GM19468 (cell line): ENCODE measurements around the gene CDC42EP2.

Experiments
- ATAC-seq: cut with Tn5 transposase; IDR thresholded peaks from one replicate; pipeline ENCODE4 v1.9.1; 2021; ENCODE audit warnings: mild to moderate bottlenecking, moderate library complexity, moderate number of reproducible peaks; ENCODE audit not compliant: unreplicated experiment; ENCODE audit errors: extremely low read depth

CDC42EP2 gene

DNA sequence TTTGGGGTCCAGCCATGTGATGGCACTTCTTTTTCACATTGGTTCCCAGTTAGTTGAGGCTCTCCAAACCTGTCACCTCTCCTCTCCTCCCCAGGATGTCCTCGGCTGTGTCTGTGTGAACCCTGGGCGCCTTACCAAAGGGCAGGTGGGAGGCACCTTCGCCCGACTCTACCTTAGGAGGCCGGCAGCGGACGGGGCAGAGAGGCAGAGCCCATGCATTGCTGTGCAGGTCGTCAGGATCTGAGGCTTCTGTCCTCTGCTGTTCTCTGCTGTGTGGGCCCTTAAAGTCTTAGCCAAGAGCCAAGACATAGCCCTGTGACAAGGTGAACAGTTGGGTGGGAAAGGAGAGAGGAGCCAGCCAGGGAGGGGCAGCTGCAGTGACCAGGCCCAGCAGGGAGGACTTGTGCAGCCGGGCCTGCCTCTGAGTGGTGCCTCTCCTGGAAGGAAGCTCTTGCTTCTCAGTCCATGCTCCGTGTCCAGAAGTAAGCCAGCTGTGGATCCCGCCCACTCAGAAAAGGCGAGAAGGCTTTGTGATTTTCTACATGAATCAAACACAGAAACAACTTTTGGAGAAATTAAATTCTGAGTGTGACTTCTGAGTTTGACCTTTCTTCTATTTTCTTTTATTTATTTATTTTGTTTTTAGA, 17.5 kb upstream of the CDC42EP2 start:
- ATAC-seq: no peak

DNA sequence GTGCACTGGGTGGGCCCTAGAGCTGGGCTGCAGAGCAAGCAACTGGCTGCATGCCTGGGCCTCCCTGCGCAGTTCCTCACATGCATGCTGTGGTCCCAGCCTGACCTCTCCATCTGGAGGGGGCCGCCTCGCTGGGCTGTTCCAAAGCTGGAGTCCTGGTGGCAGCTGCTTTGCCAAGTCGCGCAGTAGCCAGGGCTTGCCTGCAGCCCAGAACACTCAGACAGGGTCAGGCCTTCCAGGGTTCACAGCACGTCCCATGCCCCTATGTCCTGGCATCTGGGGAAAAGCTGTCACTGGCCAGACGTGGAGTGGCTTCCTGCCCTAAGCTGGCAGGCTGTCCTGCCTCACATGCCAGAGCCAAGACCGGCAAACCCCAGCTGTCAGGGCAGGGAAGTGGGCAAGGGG, 16.5 kb upstream of the CDC42EP2 start:
- ATAC-seq: no peak

DNA sequence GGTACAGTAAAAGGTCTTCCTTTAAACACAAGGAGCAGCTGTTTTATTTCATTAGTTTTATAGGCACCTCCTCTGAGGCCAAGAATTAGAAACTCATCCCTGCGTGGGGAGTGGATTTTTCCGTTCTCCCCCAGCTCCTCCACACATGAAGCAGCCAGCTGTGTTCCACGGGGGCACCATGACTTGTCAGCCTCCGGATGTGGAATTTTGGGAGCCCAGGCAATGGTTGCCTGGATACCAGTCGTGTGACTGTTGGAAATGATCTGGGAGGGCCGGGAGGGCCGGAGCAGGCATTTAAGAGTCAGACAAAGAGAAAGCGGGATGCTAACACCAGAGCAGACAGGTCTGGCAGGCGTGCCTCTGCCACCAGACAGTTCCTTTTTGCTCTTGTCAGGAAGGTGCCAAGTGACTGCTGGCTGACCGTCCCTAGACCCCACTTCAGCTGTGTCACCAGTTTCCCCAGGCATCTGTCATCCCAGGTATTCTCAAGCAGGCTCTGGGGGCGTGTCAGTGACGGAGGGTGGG, 15.9 kb upstream of the CDC42EP2 start:
- no peak for ATAC-seq

DNA sequence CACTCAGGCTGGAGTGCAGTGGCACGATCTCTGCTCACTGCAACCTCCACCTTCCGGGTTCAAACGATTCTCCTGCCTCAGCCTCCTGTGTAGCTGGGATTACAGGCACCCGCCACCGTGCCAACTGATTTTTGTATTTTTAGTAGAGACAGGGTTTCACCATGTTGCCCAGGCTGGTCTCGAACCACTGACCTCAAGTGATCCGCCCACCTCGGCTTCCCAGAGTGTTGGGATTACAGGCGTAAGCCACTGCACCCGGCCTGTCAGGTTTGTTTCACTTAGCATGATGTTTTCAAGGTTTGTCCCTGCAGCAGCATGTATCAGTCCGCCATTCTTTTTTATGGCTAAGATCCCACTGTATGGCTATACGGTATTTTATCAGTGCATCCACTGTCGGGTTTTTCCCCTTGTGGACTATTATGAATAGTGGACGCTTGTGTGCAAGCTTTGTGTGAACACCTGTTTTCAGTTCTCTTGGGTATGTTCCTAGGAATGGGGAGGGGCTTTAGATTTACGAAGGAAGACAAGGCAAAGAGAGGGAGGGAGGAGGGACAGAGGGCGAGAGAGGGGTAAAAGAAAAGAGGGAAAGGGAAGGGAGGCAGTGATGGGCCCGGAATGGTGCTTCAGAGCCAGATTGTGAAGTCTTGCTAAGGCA, 13.9 kb upstream of the CDC42EP2 start:
- ATAC-seq: no peak

DNA sequence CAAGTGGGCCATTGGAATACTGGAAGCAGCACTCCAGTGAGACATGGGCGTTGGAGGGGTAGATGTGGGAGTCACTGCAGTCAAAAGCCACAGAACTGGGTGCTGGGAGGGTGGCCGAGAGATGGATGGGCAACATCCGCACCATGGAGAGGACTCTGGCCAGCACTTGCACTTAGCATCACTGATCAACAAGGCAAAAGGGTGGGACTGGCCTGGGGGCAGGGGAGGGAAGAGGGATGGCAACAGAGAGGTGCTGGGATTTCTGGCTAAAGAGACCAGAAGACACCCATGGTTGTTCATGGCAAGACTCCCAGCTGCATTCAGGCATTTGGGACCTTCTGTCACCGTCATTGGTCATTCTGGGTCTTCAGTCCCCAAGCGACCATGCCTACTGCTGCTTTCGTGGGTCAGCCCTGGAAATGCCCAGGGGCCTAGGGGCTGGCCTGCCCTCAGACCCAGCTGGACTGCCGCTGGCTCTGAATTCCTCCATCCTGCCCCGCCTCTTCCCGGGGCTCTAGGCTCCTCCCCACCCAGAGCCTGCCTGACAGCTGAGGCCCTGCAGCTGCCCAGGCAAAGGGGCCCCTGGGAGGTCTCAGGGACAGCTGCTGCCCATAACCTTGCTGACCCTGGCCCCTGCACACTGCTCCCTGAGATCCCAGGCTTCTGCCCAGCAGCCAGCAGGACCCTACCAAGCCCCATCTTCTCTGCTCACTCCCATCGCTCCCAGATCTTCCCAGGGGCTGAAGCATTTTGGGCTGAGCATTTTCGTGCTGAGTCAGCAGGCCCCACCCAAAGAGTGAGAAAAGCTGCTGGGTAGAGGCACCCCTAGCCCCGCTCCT, 13.0 kb upstream of the CDC42EP2 start:
- ATAC-seq: no peak

DNA sequence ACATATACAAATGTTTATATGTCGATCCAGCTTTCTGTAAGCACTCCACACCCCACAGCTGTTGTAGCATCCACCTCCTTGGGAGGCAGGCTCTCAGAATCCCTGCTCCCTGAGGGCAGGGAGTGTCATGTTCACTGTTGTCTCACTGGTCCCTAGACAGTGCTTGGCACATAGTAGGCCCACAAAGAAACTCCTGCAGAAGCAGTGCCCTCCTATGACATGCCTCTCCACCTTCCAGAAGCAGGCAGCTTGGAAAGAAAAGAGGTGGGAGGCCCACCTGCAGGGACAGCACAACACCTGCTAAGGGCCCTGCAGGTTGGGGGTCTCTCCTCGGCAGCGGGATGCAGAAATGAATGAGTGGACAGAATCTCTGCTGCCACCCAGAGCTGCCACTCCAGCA, 11.1 kb upstream of the CDC42EP2 start:
- no peak for ATAC-seq

DNA sequence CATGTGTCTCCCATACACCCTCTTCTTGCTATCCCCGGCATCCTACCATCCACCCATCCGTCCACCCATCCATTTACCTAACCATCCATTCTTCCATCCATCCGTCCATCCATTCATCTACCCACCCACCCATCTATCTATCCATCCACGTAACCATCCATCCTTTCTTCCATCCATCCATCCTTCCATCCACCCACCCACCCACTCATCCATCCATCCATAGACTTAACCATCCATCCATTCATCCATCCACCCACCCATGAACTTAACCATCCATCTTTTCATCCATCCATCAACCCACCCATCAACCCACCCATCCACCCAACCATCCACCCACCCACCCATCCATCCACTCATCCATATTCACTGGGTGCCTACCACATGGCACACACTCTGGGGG, 10.6 kb upstream of the CDC42EP2 start:
- no peak for ATAC-seq

DNA sequence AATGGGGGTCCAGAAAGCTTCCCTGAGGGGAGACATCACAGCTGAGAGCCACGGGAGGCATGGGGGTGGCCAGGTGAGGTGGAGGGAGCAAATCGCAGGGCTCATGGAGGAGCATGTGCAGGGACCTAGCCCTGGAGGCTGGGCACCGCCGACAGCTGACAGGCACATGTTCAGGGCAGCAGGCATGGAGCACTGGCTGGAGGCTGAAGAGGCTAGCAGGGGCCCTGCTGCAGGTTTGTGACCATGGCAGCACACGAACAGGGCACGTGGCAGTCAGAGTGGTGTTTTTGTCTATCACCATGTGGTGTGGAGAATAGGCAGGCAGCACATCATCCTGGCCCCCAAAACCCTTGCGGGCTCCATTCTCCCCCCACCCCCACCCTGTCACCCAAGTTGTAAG, 10.1 kb upstream of the CDC42EP2 start:
- no peak for ATAC-seq

DNA sequence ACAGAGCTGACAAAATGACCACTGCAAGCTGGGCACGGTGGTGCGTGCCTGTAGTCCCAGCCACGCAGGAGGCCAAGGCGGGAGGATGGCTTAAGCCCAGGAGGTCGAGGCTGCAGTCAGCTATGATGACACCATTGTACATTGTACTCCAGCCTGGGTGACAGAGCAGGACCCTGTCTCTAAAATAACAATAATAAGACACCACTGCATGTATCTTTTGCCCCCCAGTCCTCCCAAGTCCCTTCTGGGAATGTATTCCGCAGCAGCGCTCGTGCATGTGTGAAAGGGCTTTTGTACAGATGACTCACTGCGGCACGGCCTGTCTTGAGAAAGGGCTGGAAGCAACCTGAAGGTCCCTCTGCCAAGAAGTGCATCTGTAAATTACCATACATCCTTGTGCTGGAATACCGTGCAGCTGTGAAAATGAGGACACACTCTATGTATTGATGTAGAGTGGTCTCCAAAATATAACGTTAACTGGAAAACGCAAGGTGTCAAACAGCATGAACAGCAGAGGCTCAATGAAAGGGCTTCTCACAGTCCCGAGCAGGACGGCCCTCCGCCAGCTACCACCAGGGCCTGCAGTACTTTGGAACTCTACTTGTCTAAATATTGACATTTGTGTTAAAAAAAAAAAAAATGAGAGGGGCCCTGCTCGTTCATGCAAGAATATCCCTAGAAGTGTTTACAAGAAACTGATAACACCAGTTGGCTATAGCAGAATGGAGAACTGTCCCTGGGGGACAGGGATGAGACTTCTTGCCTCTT, 9.0 kb upstream of the CDC42EP2 start:
- no peak for ATAC-seq

DNA sequence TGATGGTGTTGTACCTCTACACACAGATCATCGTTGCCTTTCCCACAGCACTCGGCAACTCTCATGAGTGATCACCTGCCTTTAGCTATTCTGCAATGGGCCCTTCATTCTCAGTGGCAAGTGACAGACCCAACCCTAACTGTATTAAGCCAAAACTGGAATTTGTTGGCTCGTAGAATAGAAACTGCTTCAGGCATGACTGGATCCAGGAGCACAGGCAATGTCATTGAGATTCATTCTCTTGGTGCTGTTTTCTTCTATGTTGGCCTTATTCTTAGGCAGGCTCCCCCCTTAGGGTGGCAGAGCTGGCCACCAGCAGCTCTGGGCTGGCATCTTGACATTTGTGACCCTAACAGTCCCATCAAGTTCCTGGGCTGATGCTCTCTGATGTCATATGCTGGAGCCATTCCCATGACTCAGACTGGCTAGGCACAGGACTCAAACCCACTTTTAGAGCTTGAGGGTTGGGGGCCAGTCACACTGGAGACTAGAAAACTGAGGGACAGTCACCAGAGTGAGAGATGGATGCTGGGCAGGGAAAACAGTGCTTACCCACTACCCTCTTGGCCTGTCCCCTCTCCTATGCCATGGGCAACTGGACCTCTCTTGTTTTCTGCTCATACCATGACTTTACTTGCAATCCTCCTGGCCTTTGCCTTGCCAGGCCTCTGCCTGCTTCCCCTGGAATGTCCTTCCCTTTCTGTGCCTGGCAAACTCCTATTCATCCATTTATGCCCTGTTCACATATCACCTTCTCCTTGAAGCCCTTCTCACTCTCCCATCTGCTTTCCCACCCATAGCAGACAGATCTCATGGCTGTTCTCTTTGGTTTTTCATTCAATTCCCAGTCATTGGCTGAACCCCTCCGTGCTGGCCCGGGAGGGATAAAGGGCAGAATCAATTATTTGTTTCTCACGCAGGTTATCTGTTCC, 7.1 kb upstream of the CDC42EP2 start:
- no peak for ATAC-seq

DNA sequence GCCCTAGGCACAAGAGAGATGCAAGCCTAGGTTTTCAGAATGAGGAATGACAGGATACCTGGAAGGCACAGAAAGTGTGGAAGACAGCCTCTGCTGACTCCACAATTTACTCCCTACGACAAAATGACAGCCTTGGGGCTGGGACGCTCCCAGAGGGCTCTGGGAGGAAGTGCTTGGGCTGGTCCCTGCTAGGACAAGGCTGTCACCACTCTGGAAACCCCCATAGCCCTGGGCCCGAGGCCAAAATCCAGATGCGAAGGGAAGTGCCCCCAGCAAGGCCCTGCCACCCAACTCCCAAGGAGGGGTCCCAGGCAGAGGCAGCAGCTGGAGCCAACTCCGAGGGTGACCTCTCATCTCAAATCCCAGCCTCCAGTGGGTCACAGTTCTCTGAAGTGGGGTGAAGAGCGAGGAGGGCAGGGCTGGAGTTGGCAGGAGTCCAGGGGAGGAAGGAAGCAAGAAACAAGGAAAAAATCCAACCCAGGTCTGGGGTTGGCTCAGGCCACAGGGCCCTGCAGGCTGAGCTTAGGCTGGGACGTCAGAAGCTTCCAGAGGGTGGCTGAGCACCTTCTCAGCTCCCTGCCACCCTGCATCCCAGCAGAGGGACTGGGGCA, 6.3 kb upstream of the CDC42EP2 start:
- no peak for ATAC-seq

DNA sequence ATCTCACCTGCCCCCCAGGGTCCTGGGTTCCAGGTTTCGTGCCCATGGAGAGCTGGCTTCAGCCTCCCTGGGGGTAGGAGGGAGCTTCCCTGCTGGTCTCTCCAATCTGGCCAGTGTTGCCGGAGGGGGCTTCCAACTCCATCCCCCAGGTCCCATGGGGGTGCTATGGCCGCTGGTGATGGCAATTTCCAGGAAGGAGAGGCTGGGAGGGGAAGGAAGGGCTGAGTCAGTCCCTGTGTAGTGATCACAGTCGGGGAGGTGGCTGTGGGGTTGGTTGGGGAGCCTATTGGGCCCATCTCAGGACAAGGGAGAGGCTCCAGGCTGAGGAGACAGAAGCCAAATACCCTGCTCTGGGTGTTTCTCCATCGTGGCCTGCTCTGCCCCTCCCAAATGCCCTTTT, 5.7 kb upstream of the CDC42EP2 start:
- no peak for ATAC-seq

DNA sequence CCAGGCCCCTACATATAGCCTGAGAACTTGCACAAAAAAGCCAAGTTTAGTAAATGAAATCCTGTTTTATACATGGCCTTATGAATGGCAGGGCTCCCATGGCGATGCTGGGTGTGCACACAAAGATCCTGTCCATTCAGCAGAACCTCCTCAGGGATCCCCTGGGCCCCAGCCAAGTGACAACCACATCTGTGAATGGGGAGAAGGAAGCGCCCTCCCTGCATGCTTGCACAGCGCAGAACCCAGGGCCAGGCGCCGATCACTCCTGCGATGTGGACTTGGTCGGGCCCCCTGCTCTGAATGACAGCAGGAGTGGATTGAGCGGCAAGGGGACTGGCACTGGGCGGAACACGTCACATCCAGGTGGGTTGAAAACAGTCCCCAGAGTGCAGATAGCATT, 4.5 kb upstream of the CDC42EP2 start:
- no peak for ATAC-seq

DNA sequence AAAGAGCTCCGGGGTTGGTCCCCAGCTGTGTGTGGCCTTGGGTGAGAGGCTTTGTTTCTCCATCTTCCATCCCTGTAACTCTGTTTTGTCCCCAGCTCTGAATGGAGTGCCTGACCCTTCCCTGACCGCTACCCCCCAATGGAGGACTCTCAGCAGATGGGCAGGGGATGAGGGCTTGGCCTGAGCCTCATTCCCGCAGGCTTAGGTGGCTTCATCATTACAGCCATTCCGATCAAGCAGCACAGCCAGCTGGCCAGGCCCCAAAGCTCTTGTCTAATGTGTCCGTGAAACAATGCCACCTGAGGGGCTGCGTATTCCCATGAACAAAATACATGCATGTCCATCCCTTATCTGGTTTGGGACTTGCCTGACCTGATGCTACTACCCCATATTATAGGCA, 3.9 kb upstream of the CDC42EP2 start:
- ATAC-seq: no peak

DNA sequence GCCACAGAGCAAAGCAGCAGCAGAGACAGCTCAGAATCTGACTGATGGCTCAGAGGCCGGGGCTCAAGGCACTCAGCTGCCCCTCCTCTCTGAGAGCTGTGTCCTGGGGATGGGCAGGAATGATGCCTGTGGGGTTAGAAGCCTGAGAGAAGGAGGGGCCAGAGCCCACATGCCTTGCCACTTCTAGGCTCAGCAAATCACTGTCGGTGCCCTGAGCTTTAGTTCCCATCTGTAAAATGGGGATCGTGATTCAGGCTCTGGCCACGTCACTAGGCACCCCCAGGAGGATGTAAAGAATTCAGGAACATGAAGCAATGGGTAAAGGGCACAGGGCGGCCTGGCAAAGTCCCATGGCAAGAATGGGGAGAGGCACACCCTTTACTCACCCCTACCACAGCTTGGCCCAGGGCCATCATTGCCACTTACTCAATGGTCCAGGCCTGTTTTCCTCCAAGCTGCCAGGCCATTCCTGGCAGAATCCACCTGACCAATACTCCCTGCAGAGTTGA, 3.4 kb upstream of the CDC42EP2 start:
- no peak for ATAC-seq

DNA sequence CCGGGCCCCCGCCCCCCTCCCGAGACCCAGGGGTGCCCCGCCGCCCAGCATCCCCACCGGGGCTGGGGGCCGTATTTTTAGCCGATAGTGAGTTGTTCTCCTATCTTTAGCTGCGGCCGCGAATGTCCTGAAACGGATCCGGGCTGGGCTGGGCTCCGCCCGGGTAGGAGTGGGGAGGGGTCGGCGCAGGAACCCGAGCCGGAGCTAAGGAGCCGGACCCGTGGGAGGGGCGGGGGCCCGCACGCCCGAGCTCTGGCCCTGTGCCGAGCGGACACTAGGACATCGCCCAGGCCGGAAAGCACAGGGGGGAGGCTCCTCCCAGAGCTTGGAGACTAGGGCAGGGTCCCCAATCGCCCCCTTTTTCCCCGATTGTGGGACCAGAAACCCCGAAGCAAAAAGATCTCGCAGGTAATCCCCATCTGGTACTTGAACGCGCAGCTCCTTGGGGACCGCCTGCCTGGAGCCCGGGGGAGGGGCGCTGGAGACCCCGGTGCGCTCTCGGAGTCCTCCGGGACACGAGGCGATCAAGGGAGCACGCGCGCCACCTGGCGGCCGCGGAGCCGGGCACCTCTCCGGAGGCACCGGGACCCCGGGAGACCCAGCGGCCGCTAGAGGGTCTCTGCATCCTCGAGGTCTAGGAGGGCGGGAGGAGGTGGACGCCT, 669 bp downstream of the CDC42EP2 start:
- no peak for ATAC-seq

DNA sequence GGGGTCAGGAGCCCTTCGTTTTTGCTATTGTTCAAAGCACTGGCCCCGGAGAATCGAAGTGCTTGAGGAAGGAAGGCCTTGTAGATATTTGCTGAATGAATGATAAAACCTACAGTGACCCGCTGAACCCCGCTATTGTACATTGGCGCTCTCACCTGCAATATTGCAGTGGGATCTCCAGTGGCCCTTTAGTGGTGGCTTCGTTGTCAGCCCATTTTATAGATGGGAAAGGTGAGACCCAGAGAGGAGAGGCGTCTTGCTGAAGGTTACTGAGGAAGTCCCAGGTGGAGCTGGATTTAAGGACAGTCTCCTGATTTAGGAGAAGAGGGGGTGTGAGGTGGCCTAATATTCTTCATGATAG, 1.2 kb downstream of the CDC42EP2 start:
- ATAC-seq: no peak
